GM18520 (cell line): ENCODE results near the gene ARX.

Experiments used
- ATAC-seq: cut with Tn5 transposase; IDR thresholded peaks from one replicate; pipeline ENCODE4 v1.9.1; 2021; ENCODE audit not compliant: unreplicated experiment

Gene ARX

DNA sequence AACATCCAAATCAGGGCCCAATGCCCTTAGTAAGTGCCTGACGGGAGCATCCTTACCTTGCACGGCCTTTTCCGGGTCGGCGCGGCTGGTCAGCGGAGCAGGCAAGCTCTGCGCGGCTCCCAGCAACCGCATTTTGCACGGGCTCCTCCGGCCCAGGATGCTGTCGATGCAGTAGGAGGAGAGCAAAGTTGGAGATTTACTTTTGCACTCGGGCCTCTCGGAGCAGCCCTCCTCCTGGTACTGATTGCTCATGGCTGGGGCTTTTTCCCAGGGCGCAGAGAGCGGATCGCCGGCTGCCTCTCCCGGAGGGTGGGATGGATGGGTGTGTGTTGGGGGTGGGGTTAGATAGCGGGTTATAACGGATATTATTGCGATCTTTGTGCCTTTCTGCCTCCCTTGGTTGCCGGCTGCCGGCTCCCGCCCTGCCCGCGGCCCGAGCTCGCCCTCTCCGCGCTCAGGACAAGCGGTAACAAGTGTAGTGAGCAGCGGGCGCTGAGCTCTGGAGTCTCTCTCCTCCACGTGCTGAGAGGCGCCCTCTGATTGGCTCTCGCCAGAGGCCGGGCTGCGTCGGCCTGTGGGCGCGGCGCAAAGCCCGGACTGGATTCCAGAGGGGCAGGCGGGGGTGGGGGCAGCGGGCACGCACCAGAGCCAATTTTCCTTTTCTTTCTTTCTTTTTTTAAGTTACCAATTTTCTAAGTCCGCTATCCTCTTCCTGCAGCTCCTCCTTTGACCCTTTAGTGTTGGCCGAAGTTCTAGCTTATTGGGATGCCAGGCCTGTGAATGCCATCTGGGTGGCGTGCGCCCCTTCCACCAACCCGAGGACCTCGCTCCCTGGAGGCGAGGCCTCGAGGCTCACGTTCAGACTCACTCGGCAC is at the start of gene ARX:
TSS of gene ARX (minus strand) at position 480 of the 875 bp plus-strand sequence. CDS start at position 252, 228 bp downstream.
- no peak for ATAC-seq

DNA sequence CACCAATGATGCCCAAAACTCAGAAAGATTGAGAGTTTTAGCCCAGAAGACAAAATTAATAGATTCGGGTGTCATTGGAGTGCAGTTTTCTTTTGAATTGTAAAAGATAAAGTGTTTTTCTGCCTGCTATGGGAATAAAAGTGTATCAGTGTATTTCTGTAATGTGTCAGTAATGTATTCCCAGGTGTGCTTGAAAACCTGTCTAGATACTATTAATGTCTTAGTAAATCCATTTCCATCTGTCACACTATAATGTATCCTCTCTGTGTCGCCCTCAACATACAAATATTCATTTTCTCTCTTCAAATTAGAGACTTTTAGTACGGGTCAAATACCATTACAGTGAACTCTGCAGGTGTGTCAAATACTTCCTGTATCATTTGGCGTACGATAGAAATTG is 43.5 kb upstream of the ARX start:
- no peak for ATAC-seq

DNA sequence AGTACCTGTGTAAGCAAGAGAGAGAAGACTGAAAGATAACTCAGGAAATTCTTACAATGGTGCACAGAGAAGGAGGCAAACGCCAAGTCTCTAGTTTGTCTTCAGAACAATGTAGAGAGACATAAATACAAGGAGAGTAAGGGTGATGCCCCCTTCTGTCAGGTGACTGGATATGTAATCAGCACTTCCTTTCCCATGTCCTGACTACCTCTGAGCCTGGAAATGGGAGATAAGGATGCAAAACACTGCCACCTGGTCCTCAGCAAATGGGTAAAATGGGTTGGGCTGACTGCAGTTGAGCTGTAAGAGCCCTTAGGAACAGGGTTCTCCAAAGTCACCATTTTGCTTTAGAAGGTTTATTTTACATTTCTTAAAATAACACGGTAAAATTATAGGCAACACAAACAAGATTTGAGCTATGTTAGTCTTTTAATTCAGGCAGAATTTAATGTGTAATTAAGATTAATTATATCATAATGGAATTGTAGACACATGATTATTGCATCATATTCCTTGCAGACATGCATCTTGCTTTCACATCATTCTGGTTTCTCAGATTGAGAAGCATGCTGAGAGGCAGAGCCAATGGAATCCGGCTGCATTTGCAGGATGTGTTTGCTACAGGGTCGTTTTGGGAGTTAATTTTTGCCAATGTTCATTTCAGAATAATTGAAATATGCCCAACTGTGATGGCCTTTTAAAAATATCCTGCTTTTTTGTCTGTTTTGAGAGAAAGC is 37.2 kb upstream of the ARX start:
- no peak for ATAC-seq

DNA sequence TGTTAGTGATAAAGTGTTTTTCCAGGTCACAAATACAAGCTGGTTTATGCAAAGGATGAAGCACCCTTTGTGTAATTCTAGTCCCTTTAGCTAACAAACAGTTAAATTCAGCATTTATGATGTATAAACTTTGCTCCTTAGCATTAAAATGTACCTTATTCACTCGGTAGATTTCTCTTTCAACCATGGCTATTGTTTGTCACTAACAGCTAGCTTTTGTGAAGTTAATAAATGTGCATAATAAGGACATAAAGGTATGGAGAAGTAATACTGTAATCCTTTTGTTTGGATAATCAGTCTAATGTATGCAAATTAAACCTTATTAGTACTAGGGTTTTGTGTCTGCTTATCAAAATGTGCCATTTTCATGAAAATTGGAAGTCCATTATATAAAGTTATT is 34.2 kb upstream of the ARX start:
- no peak for ATAC-seq

DNA sequence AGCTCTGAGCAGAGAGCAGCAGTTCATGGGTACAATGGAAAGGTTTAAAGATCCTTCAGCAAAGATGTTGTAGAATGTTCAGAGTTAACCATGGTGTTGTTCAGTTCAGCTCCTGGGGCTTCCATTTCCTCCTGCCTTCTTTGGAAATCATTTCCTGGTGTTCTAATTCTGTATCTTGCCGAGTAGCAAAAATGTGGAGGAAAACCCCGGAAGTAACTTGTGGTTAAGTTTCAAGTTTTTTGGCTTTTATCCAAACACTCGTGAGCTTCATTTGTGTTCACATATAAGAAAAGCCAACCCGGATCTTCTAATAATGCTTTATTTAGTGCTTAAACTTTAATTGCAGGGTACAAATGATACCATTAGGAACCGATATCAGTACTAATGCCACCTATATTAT is 33.6 kb upstream of the ARX start:
- ATAC-seq: no peak

DNA sequence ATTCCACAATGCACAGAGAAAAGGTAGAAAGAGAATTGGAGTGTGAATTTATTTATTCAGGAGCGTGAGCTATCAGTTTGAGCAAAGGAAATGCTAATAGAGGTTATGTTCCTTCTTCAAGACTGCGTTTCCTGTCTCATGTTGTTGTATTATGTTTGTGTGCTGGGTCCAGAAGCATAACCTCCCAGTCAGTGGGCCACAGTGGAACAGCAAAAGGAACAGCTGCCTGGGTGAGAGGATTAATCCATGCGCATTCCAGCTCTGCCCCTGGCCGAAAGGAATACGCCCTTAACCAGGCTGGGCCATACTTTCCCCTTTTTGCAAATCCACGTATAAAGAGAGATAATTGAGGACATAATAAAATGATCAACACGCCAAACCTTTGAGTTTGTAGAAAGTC is 32.4 kb upstream of the ARX start:
- no peak for ATAC-seq

DNA sequence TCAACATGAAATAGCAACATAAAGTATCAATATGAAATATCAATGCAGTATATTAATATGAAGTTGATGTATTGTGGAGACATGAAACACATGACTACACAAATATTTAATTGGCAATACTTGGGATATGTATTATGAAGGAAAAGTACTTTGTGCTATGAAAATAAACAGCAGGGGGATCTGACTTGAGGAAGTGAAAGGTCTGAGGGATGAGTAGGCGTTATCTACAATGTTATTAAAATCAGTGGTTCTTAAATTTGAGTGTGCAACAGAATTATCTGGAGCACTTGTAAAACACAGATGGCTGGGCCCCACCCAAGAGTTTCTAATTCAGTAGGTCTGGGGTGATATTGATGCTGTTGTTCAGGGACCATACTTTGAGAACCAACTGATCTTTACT is 27.4 kb upstream of the ARX start:
- ATAC-seq: no peak

DNA sequence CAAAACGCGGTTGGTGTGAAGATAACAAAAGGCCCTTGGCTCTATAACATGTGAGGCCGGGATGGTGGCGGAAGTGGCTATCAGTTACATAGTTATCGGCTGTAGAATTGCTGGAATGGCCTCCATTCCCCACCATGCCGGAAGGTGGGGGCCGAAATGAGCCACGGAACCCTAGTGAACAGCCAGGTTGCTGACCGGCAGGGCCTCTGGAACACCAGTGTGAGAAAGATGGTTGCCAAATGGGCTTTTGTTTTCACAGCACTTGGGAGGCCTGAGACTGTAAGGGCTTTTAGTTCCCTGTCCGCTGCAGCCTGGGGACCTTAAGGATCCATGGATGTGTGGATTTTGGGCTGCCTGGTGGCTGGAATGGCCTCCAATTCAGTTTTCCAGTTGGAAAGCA is 23.3 kb upstream of the ARX start:
- no peak for ATAC-seq

DNA sequence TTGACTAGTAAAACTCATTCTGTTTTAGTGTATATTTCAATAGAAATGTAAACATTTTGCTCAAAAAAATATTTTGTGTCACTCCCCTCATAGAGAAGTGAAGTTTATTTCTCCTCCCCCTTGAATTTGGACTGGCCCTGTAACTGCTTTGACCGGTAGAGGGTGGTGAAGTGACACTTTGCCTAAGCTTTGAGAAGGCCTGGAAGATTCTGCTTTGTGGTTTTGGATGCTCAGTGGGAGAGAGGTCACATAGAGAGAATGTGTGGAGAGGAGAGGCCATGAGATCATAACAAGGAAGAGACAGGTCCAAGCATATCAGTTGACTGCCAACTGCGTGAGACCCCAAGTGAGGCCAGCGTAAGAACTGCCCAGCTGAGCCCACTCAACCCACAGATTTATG is 19.1 kb upstream of the ARX start:
- no peak for ATAC-seq

DNA sequence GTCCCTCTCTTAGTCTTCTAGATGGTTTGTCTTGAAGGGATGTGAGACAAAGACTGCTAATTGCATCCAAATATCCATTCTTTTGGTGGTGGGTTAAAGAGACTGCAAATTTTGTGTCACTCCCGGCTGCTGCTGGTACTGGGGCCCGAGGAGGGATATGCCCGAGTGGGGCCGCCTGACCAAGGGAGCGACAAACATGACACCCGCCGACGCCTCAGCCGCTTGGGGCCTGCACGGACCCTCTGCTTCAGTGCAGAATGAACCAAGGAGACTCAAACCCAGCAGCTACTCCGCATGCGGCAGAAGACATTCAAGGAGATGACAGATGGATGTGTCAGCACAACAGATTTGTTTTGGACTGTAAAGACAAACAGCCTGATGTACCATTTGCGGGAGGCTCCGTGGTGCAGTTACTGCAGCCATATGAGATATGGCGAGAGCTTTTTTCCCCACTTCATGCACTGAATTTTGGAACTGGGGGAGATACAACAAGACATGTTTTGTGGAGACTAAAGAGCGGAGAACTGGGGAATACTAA is 13.6 kb upstream of the ARX start:
- no peak for ATAC-seq

DNA sequence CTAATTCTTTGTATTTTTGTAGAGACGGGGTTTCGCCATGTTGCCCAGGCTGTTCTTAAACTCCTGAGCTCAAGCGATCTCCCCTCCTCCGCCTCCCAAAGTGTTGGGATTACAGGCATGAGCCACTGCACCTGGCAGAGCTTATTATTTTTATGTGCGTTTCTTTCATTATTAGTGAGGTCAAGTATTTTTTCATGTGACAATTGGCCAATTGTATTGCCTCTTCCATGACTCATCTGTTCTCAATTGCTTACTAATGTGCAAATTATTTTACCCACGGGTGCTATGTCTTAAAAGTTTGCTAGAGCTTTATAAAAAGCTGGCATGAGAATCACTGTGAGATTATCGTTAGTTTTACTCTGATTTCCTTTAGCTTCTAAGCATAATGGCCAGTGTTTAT is 13.0 kb upstream of the ARX start:
- no peak for ATAC-seq

DNA sequence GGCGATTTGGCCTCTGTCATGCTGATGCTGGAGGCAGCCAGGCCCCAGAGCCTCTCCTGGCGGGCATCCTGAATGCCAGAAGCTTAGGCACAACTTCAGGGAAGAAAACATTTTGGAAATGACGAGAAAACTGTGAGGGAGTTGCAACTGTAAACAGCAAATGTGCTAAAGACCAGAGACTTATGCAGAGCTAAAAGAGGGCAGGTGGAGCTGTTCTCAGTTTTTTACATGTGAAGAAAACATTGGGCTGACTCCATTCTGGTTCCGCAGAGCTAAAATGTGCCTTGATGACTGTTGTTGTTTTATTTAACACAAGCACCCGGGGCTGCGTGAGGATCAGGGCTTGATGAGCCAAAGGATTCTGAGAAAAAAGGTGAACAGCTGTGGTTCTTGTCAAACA is 10.8 kb upstream of the ARX start:
- no peak for ATAC-seq

DNA sequence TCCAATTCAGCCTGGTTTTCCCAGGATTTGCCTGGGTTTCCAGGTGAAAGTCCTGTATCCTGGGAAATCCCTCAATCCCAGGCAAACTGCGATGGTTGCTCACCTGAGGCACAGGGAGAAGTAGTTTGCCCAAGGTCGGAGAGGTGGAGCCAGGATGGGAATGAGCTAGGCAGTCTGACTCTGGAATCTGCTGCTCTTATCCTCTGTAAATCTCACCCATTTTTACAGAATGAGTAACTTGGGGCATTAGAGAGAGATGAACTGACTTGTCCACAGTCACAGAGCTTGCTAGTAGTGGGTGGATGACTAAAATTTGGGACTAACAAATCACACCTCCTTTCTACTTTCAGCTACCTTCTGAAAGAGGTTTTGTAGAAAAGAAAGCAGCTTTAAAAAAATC is 9.8 kb upstream of the ARX start:
- no peak for ATAC-seq

DNA sequence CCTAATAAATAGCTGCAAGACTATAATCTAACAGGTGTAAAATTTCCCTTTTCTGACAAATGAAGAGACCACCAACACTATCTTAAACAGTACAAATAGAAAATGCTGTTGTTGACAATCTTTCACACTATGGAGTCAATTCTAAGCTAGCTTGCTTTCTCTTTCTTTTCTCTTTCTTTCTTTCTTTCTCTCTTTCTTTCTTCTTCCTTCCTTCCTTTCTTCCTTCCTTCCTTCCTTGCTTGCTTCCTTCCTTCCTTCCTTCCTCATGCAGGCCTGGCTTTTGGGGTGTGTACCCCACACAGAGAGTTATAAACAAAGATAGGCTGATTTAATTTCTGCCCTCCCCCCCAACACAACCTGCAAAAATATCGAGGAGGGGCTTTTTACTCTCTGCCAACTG is 8.1 kb upstream of the ARX start:
- ATAC-seq: no peak

DNA sequence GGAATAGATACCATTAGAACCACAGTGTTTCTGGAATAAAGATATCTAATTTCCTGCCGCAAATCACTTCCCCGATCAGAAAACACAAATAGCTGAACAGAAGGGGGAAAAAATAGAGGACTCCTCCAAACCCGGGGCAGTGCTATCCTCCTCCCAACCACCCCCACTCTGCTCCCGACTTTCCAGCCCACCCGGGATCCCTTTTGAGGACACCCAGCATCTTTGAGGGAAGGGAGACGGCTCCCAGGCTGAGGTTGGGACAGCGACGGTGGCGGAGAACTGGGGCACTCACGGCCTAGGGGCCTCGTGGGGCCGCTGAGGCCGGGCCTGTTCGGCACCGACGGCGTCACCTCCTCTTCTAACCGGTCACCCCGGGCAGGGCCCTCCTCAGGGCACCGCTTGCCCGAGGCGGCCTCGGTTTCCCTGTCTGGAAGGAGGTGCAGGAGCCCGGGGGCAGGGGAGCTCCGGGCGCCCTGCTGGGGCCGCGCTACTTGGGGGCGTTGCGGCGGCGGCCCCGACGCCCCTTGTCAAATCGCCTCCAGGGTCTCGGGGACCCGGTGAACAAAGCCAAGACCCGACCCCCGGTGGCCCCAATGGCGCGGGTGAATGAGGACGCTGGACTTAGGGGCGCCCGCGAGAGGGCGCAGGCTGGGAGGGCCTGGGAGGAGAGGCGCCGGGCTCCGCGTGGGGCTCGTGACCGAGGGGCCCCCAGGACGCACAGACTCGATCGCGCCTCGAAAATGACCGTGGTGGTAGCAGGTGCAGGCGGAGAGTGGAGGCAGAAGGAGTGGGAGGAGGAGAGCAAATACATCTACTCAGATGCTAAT is 6.9 kb upstream of the ARX start:
- no peak for ATAC-seq

DNA sequence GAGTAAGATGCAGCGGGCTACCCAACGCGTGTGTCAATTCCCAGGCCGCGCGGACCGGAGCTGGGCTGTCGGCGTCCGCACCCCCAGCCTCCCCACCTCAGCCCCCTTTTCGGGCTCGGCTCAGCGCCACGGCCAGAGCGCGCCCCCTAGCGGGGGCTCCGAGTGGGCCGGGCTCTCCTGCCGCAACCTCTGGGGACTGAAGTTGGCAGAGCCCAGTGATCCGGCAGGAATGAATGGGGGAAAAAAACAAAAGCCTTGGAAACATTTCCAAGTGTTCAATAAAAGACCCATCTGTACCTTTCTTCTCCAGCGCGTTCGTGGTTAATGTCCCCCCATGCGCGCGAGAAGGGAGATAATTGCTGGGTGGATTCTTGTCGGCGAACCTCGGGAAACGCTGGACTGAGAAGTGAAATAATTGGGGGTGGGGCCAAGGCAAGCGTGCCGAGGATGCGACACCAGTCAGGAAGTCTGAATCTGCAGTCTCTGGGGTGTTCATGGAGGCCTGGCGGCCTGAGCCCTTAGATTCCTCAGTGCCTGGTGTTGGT is 5.2 kb upstream of the ARX start:
- no peak for ATAC-seq

DNA sequence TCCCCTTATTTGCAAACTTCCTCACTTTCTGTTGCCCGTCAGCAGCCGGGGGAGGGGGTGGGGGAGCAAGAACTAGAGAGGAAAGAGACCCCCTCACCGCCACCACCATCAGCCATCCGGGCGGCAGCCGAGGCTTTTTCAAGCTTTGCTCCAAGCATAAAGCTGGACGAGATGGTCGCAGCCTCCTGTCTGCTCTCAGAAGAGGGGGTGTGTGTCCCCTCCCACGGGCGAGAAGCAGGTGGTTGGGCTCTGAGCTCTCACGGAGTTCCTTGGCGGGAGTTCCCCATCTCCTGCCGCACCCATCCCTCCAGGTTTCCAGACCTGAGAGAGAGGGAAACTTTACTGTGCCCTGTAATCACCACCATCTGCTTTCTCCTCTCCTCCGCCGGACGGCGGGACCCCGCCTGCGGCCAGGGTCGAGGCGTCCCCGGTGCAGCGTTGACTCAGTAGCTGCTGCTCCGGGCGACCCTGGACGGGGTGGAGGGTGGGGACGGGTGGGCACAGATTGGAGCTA is 4.7 kb upstream of the ARX start:
- ATAC-seq: no peak

DNA sequence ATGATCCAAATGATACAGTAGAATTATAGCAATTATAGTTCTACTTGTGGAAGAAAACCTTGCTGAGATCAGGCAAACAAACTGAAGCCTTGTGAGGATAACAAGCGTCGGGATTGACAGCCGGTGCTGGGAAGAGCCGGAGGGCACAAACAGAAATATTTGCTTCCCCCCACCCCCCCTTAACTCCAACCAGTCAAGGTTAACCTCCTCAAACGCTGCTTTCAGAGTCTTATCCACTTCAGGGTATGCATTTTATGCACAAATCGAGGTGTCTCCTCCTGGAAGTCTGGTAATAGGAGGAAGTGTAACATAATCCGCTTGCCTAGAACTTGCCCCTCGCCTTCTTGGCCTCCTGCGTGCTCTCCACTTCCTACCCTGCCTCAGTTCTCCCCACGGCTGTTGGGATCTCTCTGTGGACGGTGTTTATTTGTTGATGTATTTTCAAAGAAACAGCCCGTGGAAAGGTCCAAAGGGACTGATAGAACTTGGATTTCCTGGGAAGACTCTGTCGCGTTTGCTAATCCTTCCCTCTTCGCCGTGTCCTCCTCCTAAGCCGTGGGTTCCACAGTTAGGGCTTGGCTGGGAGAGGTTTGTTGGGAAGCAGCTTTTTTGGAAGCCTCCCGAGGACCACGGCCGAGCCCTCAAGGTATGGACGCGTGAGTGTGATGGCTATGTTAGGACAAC is 4.1 kb upstream of the ARX start:
- ATAC-seq: no peak

DNA sequence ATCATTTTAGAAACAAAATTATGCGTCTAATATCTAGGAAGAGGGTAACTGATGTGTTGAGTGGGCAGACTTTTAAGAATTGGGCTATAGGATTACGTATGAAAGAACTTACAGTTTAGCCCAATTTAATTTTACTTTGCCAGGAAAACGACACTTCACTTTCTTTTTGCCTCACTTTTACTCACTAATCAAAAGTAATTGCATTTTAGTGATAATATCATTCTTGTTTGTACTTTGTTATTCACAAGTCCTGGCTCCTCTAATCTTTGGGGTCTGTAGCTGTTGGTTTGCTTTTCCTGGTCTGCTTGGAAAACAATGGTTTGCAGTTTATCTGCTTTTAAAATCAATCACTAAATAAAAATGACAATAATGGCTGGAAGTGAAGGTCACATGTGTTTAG is 2.9 kb upstream of the ARX start:
- no peak for ATAC-seq

DNA sequence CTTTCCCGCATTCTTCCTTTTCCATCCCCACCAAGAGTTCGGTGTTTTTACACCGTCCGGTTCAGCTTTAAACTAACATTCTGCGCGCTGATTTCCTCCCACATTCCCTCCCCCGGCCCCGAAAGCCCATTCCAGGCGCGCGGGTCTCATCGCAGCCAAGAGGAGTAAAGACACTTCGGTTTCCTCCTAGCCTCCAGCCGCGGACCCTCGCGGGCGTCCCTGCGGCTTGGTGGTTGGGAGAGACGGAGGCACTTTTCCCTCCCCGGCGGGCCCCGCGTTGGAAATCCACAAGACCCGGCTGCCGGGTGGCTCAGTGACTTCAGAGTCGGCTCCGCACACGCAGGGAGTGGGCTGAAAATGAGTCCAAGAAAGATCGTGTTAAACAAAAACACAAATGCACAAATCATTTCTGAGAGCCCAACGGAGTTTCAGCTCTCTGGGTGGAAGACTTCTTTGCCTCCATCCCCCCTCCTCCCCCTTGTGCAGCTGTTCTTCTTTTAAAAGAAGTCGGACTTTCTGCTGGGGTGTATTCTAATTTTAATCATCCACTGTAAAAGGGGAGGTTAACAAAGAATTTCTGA is 2.0 kb upstream of the ARX start:
- no peak for ATAC-seq
